ENCODE measurements around the gene MX2.

Gene MX2

DNA sequence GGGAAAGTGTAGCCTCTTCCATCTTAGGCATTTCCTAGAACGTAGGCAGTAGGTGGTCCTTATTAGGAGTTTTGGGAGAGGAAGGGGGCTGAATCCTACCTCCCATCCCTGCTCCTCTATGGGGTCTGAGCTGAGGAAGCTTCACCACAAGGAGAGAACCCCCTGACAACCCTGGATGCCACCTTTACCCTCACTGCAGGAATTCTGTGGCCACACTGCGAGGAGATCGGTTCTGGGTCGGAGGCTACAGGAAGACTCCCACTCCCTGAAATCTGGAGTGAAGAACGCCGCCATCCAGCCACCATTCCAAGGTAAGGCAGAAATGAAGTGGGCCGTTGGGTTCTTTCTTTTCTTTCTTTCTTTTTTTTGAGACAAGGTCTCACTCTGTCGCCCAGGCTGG lies 65.7 kb downstream of the MX2 start:
- no peaks in the 10 kb centered on the region for H3F3A ChIP-seq (ENCODE audit: control insufficient read depth, insufficient read depth)
- no peaks in the 10 kb centered on the region for H3K79me2 ChIP-seq (ENCODE audit: control insufficient read depth, low read length)
- H3K27me3 ChIP-seq (ENCODE audit: control insufficient read depth, low read length) = peaks cover 31% of the 10 kb centered on the region
- no peaks in the 10 kb centered on the region for H3K9me3 ChIP-seq (ENCODE audit: control insufficient read depth, insufficient read depth, low read length)
- H3K36me3 ChIP-seq (ENCODE audit: control insufficient read depth, low read length) = no peaks in the 10 kb centered on the region
- no peak overlapping the region for H3K4me3 ChIP-seq (ENCODE audit: low read length)
- 0 out of 2 replicates have a peak, but pooled peaks cover 3% of the 10 kb centered on the region for H3K4me1 ChIP-seq (ENCODE audit: control insufficient read depth, low read length)
- H3K4me2 ChIP-seq (ENCODE audit: low read length) = no peak overlapping the region
- TF ChIP-seq, protein P1, sequence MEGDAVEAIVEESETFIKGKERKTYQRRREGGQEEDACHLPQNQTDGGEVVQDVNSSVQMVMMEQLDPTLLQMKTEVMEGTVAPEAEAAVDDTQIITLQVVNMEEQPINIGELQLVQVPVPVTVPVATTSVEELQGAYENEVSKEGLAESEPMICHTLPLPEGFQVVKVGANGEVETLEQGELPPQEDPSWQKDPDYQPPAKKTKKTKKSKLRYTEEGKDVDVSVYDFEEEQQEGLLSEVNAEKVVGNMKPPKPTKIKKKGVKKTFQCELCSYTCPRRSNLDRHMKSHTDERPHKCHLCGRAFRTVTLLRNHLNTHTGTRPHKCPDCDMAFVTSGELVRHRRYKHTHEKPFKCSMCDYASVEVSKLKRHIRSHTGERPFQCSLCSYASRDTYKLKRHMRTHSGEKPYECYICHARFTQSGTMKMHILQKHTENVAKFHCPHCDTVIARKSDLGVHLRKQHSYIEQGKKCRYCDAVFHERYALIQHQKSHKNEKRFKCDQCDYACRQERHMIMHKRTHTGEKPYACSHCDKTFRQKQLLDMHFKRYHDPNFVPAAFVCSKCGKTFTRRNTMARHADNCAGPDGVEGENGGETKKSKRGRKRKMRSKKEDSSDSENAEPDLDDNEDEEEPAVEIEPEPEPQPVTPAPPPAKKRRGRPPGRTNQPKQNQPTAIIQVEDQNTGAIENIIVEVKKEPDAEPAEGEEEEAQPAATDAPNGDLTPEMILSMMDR (IDR thresholded peaks at IDR 0.05; ENCODE audit: low read depth, low read length, poor library complexity, severe bottlenecking) = no peak
- TF ChIP-seq EZH2phosphoT487 (IDR thresholded peaks at IDR 0.05; ENCODE audit: borderline replicate concordance, low read length) = no peak
- no peak overlapping the region for H3K27ac ChIP-seq (ENCODE audit: low read depth, low read length)
- no peaks in the 10 kb centered on the region for H4K20me1 ChIP-seq (ENCODE audit: control insufficient read depth, insufficient read depth, low read depth, low read length)
- H3K9me2 ChIP-seq (replicated peaks; ENCODE audit: control insufficient read depth, low read length) = no peaks in the 10 kb centered on the region

DNA sequence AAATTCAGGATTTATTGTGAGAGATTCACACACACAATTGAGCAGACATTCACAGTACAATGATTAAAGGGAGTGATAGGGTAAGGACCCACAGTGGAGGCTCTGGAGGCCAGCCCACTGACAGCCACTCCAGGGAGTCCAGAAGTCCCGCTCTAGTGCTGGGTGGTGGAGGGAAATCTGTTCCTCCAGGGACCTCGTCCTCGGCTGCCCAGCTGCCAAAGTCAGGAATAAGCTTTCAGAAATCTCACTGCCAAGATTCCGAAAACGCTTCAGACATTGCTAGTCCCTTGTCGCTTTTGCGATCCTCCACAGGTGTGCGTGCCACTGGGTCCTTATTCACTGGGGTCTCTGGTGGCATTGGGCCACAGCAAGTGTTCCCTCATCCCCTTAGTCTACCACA lies 66.5 kb downstream of the MX2 start:
- no peak overlapping the region for H3K27ac ChIP-seq (ENCODE audit: low read depth, low read length)
- TF ChIP-seq EZH2phosphoT487 (IDR thresholded peaks at IDR 0.05; ENCODE audit: borderline replicate concordance, low read length) = no peak
- TF ChIP-seq, protein P1 (IDR thresholded peaks at IDR 0.05; ENCODE audit: low read depth, low read length, poor library complexity, severe bottlenecking) = no peak
- no peaks in the 10 kb centered on the region for H4K20me1 ChIP-seq (ENCODE audit: control insufficient read depth, insufficient read depth, low read depth, low read length)
- H3K36me3 ChIP-seq (ENCODE audit: control insufficient read depth, low read length) = no peaks in the 10 kb centered on the region
- no peaks in the 10 kb centered on the region for H3F3A ChIP-seq (ENCODE audit: control insufficient read depth, insufficient read depth)
- H3K9me3 ChIP-seq (ENCODE audit: control insufficient read depth, insufficient read depth, low read length) = no peaks in the 10 kb centered on the region
- H3K4me1 ChIP-seq (ENCODE audit: control insufficient read depth, low read length) = 0 out of 2 replicates have a peak, but pooled peaks cover 3% of the 10 kb centered on the region
- no peaks in the 10 kb centered on the region for H3K79me2 ChIP-seq (ENCODE audit: control insufficient read depth, low read length)
- no peak overlapping the region for H3K4me3 ChIP-seq (ENCODE audit: low read length)
- no peak overlapping the region for H3K4me2 ChIP-seq (ENCODE audit: low read length)
- no peaks in the 10 kb centered on the region for H3K9me2 ChIP-seq (replicated peaks; ENCODE audit: control insufficient read depth, low read length)
- peaks cover 31% of the 10 kb centered on the region for H3K27me3 ChIP-seq (ENCODE audit: control insufficient read depth, low read length)

DNA sequence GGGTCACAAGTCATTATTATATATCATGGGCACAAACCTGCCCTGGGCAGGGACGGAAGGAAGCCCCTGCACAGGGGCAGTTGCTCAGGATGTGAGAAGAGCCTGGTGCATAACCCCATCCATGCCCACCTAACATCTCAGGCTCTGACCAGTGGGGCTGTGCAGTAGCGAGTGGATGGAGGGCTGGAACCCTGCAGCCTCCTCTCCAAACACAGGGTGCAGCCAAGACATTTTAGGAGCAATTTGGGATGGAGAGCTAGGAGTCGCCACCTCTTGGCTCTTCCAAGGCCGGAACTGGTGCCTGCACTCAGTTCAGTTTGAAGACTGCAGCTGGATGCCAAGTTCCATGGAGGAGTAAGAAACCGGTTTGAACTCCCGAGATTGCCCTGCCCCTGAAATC lies 67.0 kb downstream of the MX2 start:
- Histone ChIP-seq H4K20me1 (ENCODE audit: control insufficient read depth, insufficient read depth, low read depth, low read length) (no peaks in the 10 kb centered on the region), H3K27me3 (ENCODE audit: control insufficient read depth, low read length) (peaks cover 31% of the 10 kb centered on the region), H3K9me3 (ENCODE audit: control insufficient read depth, insufficient read depth, low read length) (no peaks in the 10 kb centered on the region), H3K79me2 (ENCODE audit: control insufficient read depth, low read length) (no peaks in the 10 kb centered on the region), H3F3A (ENCODE audit: control insufficient read depth, insufficient read depth) (no peaks in the 10 kb centered on the region), H3K9me2 (replicated peaks; ENCODE audit: control insufficient read depth, low read length) (no peaks in the 10 kb centered on the region), H3K4me3 (ENCODE audit: low read length) (no peak overlapping the region), H3K4me2 (ENCODE audit: low read length) (no peak overlapping the region), H3K4me1 (ENCODE audit: control insufficient read depth, low read length) (0 out of 2 replicates have a peak, but pooled peaks cover 3% of the 10 kb centered on the region), H3K36me3 (ENCODE audit: control insufficient read depth, low read length) (no peaks in the 10 kb centered on the region), H3K27ac (ENCODE audit: low read depth, low read length) (no peak overlapping the region)
- TF ChIP-seq EZH2phosphoT487 (IDR thresholded peaks at IDR 0.05; ENCODE audit: borderline replicate concordance, low read length) = no peak
- TF ChIP-seq, protein P1 (IDR thresholded peaks at IDR 0.05; ENCODE audit: low read depth, low read length, poor library complexity, severe bottlenecking) = no peak

Data from DOHH2 (cell line).